MM.1S (cell line): ENCODE measurements around the gene EML6.

ENCODE experiments used
- DNase-seq: peaks from one replicate; pipeline ENCODE4 v3.0.0-alpha.2; 2015
- H2AFZ ChIP-seq: fragments of 300-600 bp; sonication (generic); 2 replicates; pipeline ENCODE4 v1.6.0; 2016; ENCODE audit warnings: antibody characterized with exemption, low read length
- H3F3A ChIP-seq: fragments of 300-600 bp; sonication (generic); 2 replicates; pipeline ENCODE4 v1.6.1; 2016; ENCODE audit warnings: mild to moderate bottlenecking, antibody characterized with exemption, low read length, moderate library complexity, mixed read lengths; ENCODE audit not compliant: insufficient read depth
- H3K27ac ChIP-seq: fragments of 300-600 bp; sonication (generic); 2 replicates; pipeline ENCODE4 v1.5.1; 2016; ENCODE audit warnings: mild to moderate bottlenecking, low read length
- H3K27me3 ChIP-seq: fragments of 300-600 bp; sonication (generic); replicated peaks from 2 replicates; pipeline ENCODE4 v1.6.0; 2016; ENCODE audit warnings: low read length; ENCODE audit not compliant: insufficient read depth
- H3K36me3 ChIP-seq: fragments of 300-600 bp; sonication (generic); replicated peaks from 2 replicates; pipeline ENCODE4 v1.6.1; 2016; ENCODE audit warnings: mild to moderate bottlenecking, low read length, mixed read lengths; ENCODE audit not compliant: insufficient read depth
- H3K4me1 ChIP-seq: fragments of 300-600 bp; sonication (generic); 2 replicates; pipeline ENCODE4 v1.6.1; 2016; ENCODE audit warnings: low read length, mixed read lengths
- H3K4me2 ChIP-seq: fragments of 300-600 bp; sonication (generic); 2 replicates; pipeline ENCODE4 v1.6.0; 2016; ENCODE audit warnings: low read depth, low read length
- H3K4me3 ChIP-seq: fragments of 300-600 bp; sonication (generic); 2 replicates; pipeline ENCODE4 v1.5.1; 2016; ENCODE audit warnings: low read length, mixed read lengths
- H3K79me2 ChIP-seq: fragments of 300-600 bp; sonication (generic); 2 replicates; pipeline ENCODE4 v1.6.1; 2016; ENCODE audit warnings: mixed run types, low read length, mixed read lengths
- H3K9ac ChIP-seq: fragments of 300-600 bp; sonication (generic); 2 replicates; pipeline ENCODE4 v1.6.1; 2016; ENCODE audit warnings: low read length, mixed read lengths
- H3K9me2 ChIP-seq: fragments of 300-600 bp; sonication (generic); replicated peaks from 2 replicates; pipeline ENCODE4 v1.6.1; 2016; ENCODE audit warnings: mild to moderate bottlenecking, low read length, mixed read lengths; ENCODE audit not compliant: insufficient read depth
- H3K9me3 ChIP-seq: fragments of 300-600 bp; sonication (generic); replicated peaks from 2 replicates; pipeline ENCODE4 v1.6.1; 2016; ENCODE audit warnings: mild to moderate bottlenecking, low read length, mixed read lengths; ENCODE audit not compliant: insufficient read depth
- H4K20me1 ChIP-seq: fragments of 300-600 bp; sonication (generic); 2 replicates; pipeline ENCODE4 v1.6.1; 2016; ENCODE audit warnings: mild to moderate bottlenecking, low read length, moderate library complexity, mixed read lengths; ENCODE audit not compliant: insufficient read depth
- EZH2 ChIP-seq: fragments of 300-600 bp; sonication (generic); optimal IDR thresholded peaks from 2 replicates; pipeline ENCODE3; 2017; ENCODE audit warnings: low read depth, mild to moderate bottlenecking, antibody characterized with exemption, low read length, mixed read lengths
- EZH2phosphoT487 ChIP-seq: fragments of 300-600 bp; sonication (generic); IDR thresholded peaks from 2 replicates; pipeline ENCODE4 v1.6.1; 2018; ENCODE audit warnings: antibody characterized with exemption, low read length
- TF ChIP-seq, protein P1 (sequence below): fragments of 300-600 bp; sonication (generic); IDR thresholded peaks from 2 replicates; pipeline ENCODE4 v1.5.1; 2016; ENCODE audit warnings: antibody characterized with exemption, low read length, mixed read lengths

EML6 gene

DNA sequence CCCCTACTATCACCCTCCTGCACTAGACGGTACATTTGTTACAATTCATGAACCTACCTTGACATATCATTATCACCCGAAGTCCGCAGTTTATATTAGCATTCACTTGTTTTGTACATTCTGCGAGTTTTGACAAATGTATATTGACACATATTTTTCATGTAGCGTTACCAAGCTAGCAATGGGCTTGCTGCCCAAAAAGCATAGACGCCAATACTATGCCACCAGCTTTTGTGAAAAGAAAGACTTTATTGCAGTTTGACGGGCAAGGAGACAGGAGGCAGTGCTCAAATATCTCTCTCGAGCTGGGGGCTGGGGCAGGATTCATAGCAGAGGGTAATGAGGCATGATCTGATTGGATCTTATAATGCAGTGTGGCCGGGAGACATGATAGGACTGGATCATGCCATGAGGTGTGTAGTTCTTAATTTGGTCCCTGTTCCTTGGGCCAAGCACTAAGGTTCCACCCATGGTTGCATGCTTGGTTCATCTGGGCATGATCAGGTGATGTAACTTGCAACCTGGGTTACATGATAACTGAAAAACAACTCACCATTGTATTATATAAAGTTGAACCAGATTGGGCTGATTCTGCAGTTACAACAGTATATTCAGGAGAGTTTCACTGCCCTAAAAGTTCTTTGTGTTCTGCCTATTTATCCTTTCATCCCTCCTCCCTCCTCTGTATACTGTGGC lies 164.5 kb downstream of the EML6 start:
- Histone ChIP-seq H3K27me3 (no peaks in the 10 kb centered on the region), H3K9me3 (no peaks in the 10 kb centered on the region), H3K27ac (no peak overlapping the region), H3K36me3 (no peaks in the 10 kb centered on the region), H4K20me1 (no peaks in the 10 kb centered on the region), H3K9ac (no peak overlapping the region), H3K4me1 (no peaks in the 10 kb centered on the region), H2AFZ (no peak overlapping the region), H3K4me3 (no peak overlapping the region), H3K4me2 (no peak overlapping the region), H3K79me2 (no peaks in the 10 kb centered on the region), H3F3A (no peaks in the 10 kb centered on the region), H3K9me2 (no peaks in the 10 kb centered on the region)
- TF ChIP-seq, protein P1, sequence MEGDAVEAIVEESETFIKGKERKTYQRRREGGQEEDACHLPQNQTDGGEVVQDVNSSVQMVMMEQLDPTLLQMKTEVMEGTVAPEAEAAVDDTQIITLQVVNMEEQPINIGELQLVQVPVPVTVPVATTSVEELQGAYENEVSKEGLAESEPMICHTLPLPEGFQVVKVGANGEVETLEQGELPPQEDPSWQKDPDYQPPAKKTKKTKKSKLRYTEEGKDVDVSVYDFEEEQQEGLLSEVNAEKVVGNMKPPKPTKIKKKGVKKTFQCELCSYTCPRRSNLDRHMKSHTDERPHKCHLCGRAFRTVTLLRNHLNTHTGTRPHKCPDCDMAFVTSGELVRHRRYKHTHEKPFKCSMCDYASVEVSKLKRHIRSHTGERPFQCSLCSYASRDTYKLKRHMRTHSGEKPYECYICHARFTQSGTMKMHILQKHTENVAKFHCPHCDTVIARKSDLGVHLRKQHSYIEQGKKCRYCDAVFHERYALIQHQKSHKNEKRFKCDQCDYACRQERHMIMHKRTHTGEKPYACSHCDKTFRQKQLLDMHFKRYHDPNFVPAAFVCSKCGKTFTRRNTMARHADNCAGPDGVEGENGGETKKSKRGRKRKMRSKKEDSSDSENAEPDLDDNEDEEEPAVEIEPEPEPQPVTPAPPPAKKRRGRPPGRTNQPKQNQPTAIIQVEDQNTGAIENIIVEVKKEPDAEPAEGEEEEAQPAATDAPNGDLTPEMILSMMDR: no peak
- TF ChIP-seq EZH2: no peak
- TF ChIP-seq EZH2phosphoT487: no peak
- no peak for DNase-seq

DNA sequence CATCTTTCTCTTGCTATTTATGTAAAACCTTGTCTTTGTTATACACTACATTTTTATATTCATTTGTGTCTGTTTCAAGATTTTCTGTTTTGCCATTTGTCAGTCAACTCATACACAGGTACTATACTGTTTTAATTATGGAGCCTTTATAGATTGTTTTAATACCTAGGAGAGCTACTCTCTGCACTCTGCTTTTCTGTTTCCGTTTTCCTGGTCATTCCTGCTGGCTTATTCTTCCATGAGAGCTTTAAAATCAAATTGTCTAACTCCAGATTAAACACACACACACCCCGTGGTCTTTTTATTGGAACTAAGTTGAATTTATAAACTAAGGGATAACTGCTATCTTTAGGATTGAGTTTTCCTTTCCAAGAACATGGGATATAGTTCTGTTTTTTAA lies 165.6 kb downstream of the EML6 start:
- no peak for TF ChIP-seq EZH2phosphoT487
- Histone ChIP-seq H3K9me2 (no peaks in the 10 kb centered on the region), H3K9me3 (no peaks in the 10 kb centered on the region), H2AFZ (no peak overlapping the region), H3K27me3 (no peaks in the 10 kb centered on the region), H3K36me3 (no peaks in the 10 kb centered on the region), H3K4me1 (no peaks in the 10 kb centered on the region), H3K79me2 (no peaks in the 10 kb centered on the region), H3K4me2 (no peak overlapping the region), H4K20me1 (no peaks in the 10 kb centered on the region), H3K4me3 (no peak overlapping the region), H3K9ac (no peak overlapping the region), H3F3A (no peaks in the 10 kb centered on the region), H3K27ac (no peak overlapping the region)
- no peak for DNase-seq

DNA sequence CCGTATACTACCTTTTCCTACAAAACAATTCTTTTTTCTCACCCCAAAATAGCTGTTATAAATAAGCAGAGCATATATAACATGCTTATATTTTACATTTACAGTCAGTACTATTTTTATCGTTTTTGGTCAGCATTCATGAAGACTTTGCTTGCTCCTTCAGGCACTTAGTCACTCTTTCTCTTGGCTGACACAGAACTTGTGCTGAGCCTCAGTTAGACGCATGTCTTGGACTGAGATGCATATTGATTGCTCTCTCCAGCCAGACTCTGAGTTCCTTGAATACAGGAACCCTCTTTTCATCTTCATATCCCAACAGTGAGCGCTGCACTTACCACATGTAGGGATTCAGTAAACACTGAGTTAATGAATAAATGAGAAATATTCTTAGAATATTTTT lies 168.4 kb downstream of the EML6 start:
- no peaks in the 10 kb centered on the region for H3F3A ChIP-seq
- no peak overlapping the region for H3K27ac ChIP-seq
- no peaks in the 10 kb centered on the region for H3K9me3 ChIP-seq
- TF ChIP-seq EZH2 (no peak), EZH2phosphoT487 (no peak)
- TF ChIP-seq, protein P1: no peak
- no peaks in the 10 kb centered on the region for H3K79me2 ChIP-seq
- no peak overlapping the region for H3K9ac ChIP-seq
- no peaks in the 10 kb centered on the region for H3K27me3 ChIP-seq
- H2AFZ ChIP-seq: no peak overlapping the region
- H3K9me2 ChIP-seq: no peaks in the 10 kb centered on the region
- no peaks in the 10 kb centered on the region for H4K20me1 ChIP-seq
- no peak overlapping the region for H3K4me2 ChIP-seq
- H3K36me3 ChIP-seq: no peaks in the 10 kb centered on the region
- no peaks in the 10 kb centered on the region for H3K4me1 ChIP-seq
- no peak for DNase-seq
- H3K4me3 ChIP-seq: no peak overlapping the region

DNA sequence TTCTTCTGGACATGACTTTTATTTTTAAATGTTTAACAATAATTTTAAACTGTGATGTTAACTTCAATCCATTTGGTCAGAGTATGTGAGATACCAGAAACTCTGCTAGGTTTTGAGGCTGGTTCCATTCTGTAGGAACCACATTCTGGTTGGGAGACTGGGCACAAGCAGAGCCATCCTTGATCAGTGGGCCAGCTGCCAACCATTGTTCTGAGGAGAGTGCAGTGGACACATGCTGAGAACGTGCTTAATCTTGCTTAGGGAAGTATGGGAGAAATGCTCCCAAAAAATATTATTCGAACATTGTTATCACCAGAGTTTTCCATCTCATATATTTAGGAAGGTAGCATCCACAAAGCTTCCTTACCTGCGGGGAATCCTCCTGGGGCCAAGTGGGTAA lies 171.0 kb downstream of the EML6 start:
- TF ChIP-seq, protein P1: no peak
- TF ChIP-seq EZH2 (no peak), EZH2phosphoT487 (no peak)
- H3K9me2 ChIP-seq: no peaks in the 10 kb centered on the region
- H3K4me3 ChIP-seq: no peak overlapping the region
- H3K9me3 ChIP-seq: no peaks in the 10 kb centered on the region
- H3K4me2 ChIP-seq: no peak overlapping the region
- no peak overlapping the region for H3K9ac ChIP-seq
- no peak for DNase-seq
- H3F3A ChIP-seq: no peaks in the 10 kb centered on the region
- no peaks in the 10 kb centered on the region for H3K27me3 ChIP-seq
- no peaks in the 10 kb centered on the region for H4K20me1 ChIP-seq
- no peaks in the 10 kb centered on the region for H3K36me3 ChIP-seq
- H2AFZ ChIP-seq: no peak overlapping the region
- H3K4me1 ChIP-seq: no peaks in the 10 kb centered on the region
- no peaks in the 10 kb centered on the region for H3K79me2 ChIP-seq
- H3K27ac ChIP-seq: no peak overlapping the region
